Measurements from ENCODE around the gene ODC1.

ODC1 gene

DNA sequence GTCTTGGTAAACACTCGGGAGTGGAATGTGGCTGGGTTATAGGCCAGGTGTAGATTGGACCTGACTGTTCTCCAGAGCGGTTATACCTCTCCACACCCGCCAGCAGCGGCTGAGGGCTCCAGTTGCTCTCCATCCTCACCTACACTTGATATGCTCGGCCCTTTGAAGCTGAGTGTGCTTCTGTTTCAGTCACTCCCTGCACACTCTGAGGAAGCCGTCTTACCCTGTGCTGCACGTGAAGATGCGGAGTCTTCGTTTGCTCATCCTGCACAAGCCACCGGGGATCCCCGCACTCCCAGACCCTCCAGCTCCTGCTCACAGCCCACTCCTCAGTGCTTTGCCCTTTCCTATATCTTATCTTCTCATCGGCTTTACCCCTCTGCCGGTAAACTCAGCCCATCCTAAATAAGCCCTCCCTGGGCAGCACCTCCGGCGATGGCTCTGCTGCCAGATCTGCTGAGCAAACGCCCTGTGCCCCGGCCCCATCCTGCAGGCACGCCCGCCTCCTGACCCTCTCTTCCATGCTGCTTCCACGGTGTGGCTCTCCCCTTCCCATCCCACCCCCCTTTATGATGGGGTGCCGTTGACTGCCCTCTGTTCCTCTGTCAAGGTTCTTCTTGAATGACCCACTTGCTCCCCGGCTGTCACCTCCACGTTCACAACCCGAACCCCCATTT lies 47.3 kb upstream of the ODC1 start:
- TF ChIP-seq, protein P1, sequence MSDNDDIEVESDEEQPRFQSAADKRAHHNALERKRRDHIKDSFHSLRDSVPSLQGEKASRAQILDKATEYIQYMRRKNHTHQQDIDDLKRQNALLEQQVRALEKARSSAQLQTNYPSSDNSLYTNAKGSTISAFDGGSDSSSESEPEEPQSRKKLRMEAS (IDR thresholded peaks at IDR 0.05) = no peak
- TF ChIP-seq YY1 (IDR thresholded peaks at IDR 0.05; ENCODE audit: low read depth) = no peak
- TF ChIP-seq EGR1 (IDR thresholded peaks at IDR 0.05) = no peak
- no peak for TF ChIP-seq CREB1 (IDR thresholded peaks at IDR 0.05; ENCODE audit: low read depth)

DNA sequence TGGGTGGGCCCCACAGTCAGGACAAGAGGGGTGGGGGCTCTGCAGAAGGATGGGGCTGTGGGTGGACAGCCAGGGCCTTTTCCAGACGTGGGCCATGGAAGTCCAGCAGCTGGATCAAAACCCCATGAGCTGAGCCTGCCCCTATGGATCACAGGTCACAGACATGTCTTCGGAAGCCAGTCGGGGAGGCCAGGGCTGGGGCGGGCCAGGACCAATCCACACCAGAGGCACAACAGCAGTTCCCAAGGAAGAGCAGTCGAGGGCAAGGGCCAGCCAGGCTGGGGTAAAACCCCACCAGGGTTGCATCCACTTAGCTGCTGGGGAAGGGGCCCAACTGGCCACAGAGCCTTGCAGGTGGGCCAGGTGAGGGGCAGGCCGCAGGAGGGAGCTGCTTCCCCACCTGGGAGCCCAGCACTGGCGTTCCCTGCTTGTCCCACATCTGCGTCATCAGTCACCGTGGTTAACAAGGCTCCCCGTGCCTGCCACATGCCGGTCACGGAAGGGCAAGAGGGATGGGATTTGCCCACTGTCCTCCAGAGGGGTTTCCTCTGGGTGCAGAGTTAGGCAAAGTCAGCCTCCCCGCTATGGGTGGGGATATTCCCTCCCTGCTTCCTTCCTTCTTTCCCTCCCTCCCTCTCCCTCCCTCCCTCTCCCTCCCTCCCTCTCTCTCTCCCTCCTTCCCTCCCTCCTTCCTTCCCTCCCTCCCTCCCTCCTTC lies 46.4 kb upstream of the ODC1 start:
- TF ChIP-seq EP300 (IDR thresholded peaks at IDR 0.05; ENCODE audit: borderline replicate concordance) (no peak), RAD21 (IDR thresholded peaks at IDR 0.05; ENCODE audit: low read depth) (no peak), REST (IDR thresholded peaks at IDR 0.05; ENCODE audit: low read depth) (no peak), USF1 (IDR thresholded peaks at IDR 0.05) (no peak), CEBPB (IDR thresholded peaks at IDR 0.05) (no peak), YY1 (IDR thresholded peaks at IDR 0.05; ENCODE audit: low read depth) (no peak), EGR1 (IDR thresholded peaks at IDR 0.05) (no peak)
- TF ChIP-seq, protein P1 (IDR thresholded peaks at IDR 0.05) = no peak

DNA sequence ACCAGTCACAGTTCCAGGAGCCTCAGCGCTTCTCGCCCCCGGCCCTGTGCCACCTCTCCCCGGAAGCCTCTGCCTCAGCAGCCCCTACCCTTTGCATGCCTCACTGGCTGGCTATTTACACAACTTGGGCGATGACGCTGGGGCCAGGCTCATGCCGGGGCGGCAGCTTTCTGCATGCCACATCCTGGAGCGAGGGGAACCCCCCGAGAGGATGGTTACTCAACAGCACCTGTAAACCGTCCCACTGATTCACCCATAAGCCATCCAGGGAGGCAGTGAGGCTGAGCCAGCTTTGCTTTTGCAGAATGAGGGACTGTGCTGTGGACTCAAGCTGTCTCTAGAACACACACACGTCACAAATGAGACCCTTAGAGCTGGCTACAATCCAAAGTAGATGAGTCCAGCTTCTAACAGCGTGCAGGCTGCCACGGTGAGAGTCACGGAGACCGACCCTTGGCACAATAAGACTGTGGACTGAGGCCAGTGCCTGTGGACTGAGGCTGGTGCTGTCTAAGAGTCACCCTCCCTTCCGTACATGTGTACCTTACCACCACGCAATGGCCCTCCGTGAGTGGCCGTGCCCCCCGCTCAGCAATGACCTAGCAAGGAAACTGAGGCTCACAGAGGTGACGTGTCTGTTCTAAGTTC lies 45.6 kb upstream of the ODC1 start:
- TF ChIP-seq REST (IDR thresholded peaks at IDR 0.05; ENCODE audit: low read depth) (no peak), EP300 (IDR thresholded peaks at IDR 0.05; ENCODE audit: borderline replicate concordance) (no peak), CREB1 (IDR thresholded peaks at IDR 0.05; ENCODE audit: low read depth) (no peak), RAD21 (IDR thresholded peaks at IDR 0.05; ENCODE audit: low read depth) (no peak), TCF12 (IDR thresholded peaks at IDR 0.05; ENCODE audit: low read depth) (no peak), CEBPB (IDR thresholded peaks at IDR 0.05) (no peak), TEAD4 (IDR thresholded peaks at IDR 0.05) (no peak), EGR1 (IDR thresholded peaks at IDR 0.05) (no peak), NFIC (IDR thresholded peaks at IDR 0.05) (no peak), ZBTB7A (IDR thresholded peaks at IDR 0.05; ENCODE audit: low read depth) (no peak)
- TF ChIP-seq, protein P1 (IDR thresholded peaks at IDR 0.05) = no peak

DNA sequence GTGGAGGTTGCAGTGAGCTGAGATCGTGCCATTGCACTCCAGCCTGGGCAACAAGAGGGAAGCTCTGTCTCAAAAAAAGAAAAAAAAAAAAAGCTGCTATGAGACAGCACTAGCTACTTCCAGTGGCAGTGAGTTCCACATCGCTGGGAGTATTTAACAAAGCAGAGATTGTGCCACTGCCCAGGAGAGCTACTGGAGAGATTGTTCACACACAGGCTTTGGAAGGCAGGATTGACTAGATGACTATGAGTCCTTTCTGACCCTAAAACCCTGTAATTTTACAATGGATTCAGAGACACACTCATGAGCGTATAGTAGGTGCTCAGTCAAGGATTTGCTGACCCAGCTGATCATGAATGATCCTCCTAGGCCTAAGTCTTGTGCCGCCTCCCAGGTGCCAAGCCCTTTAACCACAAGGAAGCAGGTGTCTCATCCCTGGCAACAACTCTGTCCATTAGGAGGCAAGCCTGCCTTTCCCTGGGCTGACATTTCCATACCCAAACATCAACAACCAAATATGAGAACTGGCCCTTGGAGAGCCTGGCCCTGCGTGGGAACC lies 45.0 kb upstream of the ODC1 start:
- TF ChIP-seq FOXM1 (IDR thresholded peaks at IDR 0.05; ENCODE audit: borderline replicate concordance, low read depth) (no peak), CEBPB (IDR thresholded peaks at IDR 0.05) (no peak), CREB1 (IDR thresholded peaks at IDR 0.05; ENCODE audit: low read depth) (no peak), EGR1 (IDR thresholded peaks at IDR 0.05) (no peak), TAF1 (IDR thresholded peaks at IDR 0.05; ENCODE audit: low read depth) (no peak), TCF12 (IDR thresholded peaks at IDR 0.05; ENCODE audit: low read depth) (no peak), TEAD4 (IDR thresholded peaks at IDR 0.05) (no peak), YY1 (IDR thresholded peaks at IDR 0.05; ENCODE audit: low read depth) (no peak)

DNA sequence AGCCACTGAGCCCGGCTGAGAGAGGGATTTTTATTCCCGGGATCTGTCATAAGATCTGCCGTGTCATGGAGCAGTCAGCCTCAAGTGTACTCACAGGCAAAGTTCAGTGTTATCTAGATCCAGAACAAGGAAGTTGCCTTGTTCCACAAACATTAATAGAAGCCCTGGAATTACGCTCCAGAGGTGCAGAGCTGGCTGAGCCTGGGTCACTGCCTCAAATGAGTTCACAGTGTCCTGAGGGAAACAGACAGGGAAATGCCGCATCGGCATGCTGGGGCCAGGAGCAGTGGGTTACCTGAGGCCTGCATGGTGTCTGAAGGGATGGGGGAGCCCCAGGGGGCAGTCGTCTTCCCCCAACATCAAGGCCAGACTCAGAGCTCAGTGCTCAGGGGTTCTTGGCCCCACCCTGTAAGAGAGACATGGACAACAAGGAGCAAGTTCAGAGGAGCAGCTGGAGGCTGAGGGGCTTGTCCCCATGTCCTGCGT lies 42.7 kb upstream of the ODC1 start:
- TF ChIP-seq FOXM1 (IDR thresholded peaks at IDR 0.05; ENCODE audit: borderline replicate concordance, low read depth) (no peak), CREB1 (IDR thresholded peaks at IDR 0.05; ENCODE audit: low read depth) (no peak), NFIC (IDR thresholded peaks at IDR 0.05) (no peak), TCF12 (IDR thresholded peaks at IDR 0.05; ENCODE audit: low read depth) (no peak), ZBTB7A (IDR thresholded peaks at IDR 0.05; ENCODE audit: low read depth) (no peak), REST (IDR thresholded peaks at IDR 0.05; ENCODE audit: low read depth) (no peak), TAF1 (IDR thresholded peaks at IDR 0.05; ENCODE audit: low read depth) (no peak), TEAD4 (IDR thresholded peaks at IDR 0.05) (no peak), RAD21 (IDR thresholded peaks at IDR 0.05; ENCODE audit: low read depth) (no peak), USF1 (IDR thresholded peaks at IDR 0.05) (no peak), EP300 (IDR thresholded peaks at IDR 0.05; ENCODE audit: borderline replicate concordance) (no peak), EGR1 (IDR thresholded peaks at IDR 0.05) (no peak), YY1 (IDR thresholded peaks at IDR 0.05; ENCODE audit: low read depth) (no peak), CEBPB (IDR thresholded peaks at IDR 0.05) (no peak)
- TF ChIP-seq, protein P1 (IDR thresholded peaks at IDR 0.05) = no peak

Data from Ishikawa (cell line).